Measurements from ENCODE around the gene SCLY. TPM values are rescaled to one million over a fixed set of nuclear protein-coding genes. Genes with fewer than 3 reads are reported as not detected.

SCLY gene
- total and polyA plus RNA-seq, 2 of the 8 experiments (the other 6 are each of a cell fraction or from before 2014, with no cell fraction given): 79.0 to 79.5 TPM

DNA sequence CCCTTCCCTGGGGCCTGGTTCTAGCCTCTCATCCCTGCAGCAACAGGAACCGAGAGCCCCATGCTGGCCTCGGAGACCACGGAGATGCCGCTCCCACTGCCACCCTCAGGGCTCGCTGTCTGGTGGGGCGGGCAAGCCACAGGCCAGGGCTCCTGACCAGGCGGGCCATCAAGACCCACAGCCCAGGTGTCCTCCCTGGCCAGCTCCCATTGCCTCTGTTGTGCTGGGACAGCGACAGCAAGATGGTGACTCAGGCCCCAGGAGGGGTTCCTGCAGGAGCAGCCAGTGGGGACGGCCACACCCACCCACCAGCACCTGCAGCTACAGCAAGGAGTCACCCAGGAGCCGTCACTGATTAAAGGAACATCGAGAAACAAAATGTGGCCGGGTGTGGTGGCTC, 85.0 kb downstream of the SCLY start (continued):
- no peak for TF ChIP-seq NANOG (IDR thresholded peaks at IDR 0.05; ENCODE audit: insufficient read depth, low read depth, low read length, poor library complexity, severe bottlenecking)
- no peak for TF ChIP-seq RNF2 (IDR thresholded peaks at IDR 0.05; ENCODE audit: borderline replicate concordance, low read depth, low read length, missing control alignments, poor library complexity, severe bottlenecking)
